Measurements from ENCODE around the gene ADARB2.
"Not testable (repeated sequence)": the region's sequence is repeated elsewhere in the genome, so short reads cannot be mapped to it uniquely, and the experiment has no call there.

Gene ADARB2

DNA sequence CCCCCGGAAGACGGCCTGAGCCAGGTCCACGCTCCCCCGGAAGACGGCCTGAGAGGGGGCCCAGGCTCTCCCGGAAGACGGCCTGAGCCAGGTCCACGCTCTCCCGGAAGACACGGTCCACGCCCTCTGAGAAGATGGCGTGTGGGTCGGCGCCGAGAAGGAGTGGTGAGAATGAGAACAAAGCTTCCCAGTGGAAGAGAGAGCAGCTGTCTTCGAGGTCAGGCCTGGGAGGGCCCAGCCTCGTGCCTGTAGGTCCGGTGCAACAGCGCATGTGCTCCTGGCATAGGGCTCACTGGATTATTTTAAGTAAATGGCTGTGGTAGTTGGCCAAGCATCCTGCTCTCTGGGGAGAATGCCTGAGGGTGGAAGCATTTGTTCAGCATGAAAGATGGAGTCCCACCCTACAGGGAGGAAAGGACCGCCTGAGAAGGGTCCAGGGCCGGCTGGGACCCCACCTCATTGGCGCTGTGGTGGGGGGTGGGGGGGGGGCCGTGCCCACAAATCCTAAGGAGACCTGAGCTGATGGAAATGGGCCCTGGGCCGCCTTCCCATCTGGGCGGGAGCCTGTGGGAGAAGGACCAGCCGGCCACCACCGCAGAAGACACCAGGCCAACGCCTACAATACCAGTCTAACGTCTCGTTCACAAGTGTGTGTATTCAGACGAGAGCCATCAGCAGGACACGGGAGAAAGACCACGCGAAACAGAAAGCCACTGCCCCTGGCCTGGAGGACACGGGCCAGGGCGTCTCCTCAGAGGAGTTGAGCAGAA is 471.1 kb downstream of the ADARB2 start:
- no peak for DNase-seq (ENCODE audit: low read depth in 2 of 2)

GRCh38 chr10:1264001-1264400 is 473.3 kb downstream of the ADARB2 start:
- DNase-seq (ENCODE audit: low read depth in 2 of 2): no peak

- no peak for DNase-seq (ENCODE audit: low read depth in 2 of 2)
Measured at GRCh38 chr10:1257274-1257673, 480.1 kb downstream of the ADARB2 start.

DNA sequence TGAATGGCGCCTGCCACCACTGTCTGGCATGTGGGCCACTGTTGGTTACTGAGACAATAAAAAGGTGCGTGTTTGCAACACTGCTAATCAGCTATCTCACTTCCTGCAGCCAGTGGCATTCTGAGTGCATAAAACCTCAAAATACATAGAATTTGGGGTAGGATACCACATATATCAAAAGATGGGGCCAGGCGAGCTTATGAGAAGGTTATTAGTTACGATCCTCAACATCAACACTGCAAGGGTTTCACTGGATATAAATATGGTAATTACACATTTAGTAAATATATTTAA is 480.9 kb downstream of the ADARB2 start:
- no peak for DNase-seq (ENCODE audit: low read depth in 2 of 2)

DNA sequence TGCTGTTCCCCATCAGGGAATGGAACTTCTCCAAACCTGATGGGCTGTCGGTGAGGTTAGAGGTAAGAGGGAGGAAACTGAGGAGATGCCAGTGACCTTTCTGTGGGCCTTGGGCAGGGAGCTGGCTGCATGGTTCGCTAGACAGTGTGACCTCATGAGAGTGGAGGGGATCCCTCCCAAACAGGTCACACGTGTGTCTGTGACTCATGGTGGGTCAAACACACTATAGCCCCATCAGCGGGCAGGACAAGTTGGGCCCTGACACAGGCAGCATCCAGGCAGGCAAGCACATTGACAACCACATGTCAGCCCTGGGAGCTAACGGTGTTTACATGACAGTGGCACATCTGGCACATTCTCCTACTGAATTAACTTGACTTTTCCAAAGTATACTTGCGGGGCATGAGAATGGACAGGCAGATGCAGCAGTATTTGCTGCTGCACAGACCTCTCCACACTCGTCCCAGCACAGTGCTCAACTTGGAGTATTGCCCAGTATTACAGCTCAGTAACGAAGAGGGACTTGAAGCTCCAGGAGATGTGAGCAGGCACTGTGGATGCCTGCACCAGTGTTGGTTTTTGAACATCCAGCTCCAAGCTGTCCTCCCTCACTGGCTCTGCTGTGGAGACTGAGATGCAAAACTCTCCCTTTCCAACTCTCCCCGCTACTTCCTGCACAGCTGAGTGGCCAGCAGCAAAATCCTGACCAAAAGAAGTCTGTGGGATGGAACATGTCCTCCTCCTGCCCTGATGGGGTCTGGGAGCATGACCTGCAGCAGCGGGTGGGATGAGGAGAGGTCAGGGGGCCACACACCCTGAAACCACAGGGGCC is 481.5 kb downstream of the ADARB2 start:
- DNase-seq (ENCODE audit: low read depth in 2 of 2): no peak

DNA sequence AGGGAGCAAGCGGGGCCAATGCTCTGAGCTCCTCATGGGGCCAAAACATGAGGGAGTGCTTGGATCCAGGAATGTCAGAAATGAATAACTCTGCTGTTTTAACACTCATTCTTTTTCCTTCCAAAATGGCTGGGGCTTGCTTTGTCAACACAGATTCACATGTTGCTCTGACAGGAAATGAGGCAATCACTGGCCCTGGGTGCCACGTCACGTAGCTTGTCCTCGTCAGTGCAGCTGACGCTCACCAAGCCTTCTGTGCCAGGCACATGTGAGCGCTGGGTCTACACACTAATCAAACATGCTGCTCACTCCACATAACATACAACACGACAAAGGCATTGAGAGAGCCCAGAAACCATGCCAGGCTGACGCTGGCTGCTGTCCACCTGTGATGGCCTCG is 482.2 kb downstream of the ADARB2 start:
- DNase-seq (ENCODE audit: low read depth in 2 of 2): no peak

GRCh38 chr10:1253523-1254353 is 483.6 kb downstream of the ADARB2 start:
- no peak for DNase-seq (ENCODE audit: low read depth in 2 of 2)

DNA sequence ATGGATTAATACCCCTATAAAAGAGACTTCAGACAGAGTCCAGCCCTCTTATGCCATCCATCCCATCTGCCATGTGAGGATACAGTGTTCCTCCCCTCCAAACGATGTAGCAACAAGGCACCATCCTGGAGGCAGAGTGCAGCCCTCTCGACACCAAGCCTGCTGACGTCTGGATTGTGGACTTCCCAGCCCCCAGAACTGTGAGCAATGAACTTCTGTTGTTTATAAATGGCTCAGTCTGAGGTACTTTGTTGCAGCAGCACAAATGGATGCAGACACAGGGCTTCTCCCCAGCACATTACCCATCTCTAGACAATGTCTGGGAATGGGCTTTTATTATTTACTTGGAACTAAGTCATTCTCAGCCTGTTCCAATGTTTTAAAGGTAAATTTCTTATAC is 485.6 kb downstream of the ADARB2 start:
- no peak for DNase-seq (ENCODE audit: low read depth in 2 of 2)

- no peak for DNase-seq (ENCODE audit: low read depth in 2 of 2)
Measured at GRCh38 chr10:1249142-1249920, 488.0 kb downstream of the ADARB2 start.

DNA sequence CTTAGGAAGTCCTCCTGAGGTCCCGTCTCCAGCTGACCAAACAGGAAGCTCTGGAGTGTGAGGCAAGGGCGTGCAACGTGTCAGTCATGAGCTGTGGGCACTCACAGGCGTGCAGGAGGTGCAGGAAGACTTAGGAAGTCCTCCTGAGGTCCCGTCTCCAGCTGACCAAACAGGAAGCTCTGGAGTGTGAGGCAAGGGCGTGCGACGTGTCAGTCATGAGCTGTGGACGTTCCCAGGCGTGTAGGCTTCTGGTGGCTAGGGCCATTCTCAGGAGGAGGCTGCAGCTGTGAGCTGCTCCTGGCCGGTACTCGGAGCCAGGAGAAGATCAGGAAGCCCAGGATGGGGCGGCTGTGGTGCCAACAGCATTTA is 489.1 kb downstream of the ADARB2 start:
- DNase-seq (ENCODE audit: low read depth in 2 of 2): not testable (repeated sequence)

GRCh38 chr10:1247598-1248261 is 489.6 kb downstream of the ADARB2 start:
- DNase-seq (ENCODE audit: low read depth in 2 of 2): no peak

DNA sequence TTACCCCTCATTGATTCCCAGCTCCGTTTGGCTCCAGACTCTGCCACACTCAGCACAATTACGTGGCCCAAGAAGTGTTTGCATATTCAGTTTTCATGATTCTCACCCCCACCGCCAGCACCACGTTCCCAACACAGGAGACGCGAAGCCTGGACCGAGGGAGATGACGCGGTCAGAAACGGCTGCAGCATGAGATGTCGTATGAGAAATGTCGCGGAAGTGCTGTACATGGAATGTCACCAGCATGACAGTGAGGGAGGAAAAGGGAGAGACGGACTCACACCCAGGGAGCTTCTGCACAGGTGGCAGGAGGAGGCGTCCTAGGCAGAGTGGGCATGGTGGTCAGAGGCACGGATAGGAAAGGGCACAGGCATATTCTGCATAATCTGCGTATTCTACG is 492.8 kb downstream of the ADARB2 start:
- no peak for DNase-seq (ENCODE audit: low read depth in 2 of 2)

GRCh38 chr10:1243486-1244234 is 493.7 kb downstream of the ADARB2 start:
- DNase-seq (ENCODE audit: low read depth in 2 of 2): no peak

- no peak for DNase-seq (ENCODE audit: low read depth in 2 of 2)
Measured at GRCh38 chr10:1242975-1243374, 494.4 kb downstream of the ADARB2 start.

DNA sequence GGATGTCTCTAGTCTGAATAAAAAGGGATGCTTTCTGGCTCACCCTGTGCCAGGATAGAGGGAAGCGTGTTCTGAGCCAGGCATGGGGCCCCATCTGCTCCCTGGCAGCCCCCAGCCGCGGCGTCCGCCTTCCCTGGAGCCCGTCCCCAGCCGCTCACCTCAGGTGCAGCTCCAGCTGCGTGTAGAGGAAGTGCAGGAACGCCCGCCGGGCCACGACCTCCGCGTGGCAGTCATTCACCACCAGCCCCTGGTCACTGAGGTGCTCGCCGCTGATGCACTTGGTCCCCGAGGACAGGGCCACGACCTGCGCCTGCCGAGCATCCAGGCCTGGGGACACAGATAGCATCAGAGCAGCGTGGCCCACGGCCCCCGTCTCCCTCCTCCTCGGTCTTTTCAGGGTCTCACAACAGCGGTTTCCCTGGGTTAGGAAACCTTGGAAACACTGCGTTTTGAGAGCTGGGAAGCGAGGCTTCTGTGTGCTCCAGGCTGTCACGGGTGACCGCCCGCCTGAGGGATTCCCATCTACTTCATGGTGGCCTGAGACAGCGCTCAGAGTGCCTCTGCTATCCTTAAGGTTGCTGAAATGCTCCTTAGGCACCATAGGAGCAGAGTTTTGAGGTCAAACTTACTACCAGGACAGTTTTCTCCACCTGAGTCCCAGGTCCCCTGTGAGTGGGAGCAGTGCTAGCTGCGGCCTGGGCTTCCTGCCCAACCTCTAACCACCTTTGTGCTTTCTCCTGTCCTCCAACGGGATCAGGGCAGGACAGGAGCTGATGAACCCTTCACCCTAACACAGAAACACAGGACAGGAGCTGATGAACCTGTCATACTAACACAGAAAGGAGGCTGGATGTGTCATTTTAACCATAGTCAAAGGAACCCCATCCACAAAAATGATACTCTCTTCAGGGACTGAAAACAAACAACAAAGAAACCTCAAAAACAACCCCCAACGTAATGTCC is 495.1 kb downstream of the ADARB2 start:
- no peak for DNase-seq (ENCODE audit: low read depth in 2 of 2)

- no peak for DNase-seq (ENCODE audit: low read depth in 2 of 2)
Measured at GRCh38 chr10:1241322-1241890, 495.9 kb downstream of the ADARB2 start.

- DNase-seq (ENCODE audit: low read depth in 2 of 2): no peak
Measured at GRCh38 chr10:1240341-1240775, 497.0 kb downstream of the ADARB2 start.

DNA sequence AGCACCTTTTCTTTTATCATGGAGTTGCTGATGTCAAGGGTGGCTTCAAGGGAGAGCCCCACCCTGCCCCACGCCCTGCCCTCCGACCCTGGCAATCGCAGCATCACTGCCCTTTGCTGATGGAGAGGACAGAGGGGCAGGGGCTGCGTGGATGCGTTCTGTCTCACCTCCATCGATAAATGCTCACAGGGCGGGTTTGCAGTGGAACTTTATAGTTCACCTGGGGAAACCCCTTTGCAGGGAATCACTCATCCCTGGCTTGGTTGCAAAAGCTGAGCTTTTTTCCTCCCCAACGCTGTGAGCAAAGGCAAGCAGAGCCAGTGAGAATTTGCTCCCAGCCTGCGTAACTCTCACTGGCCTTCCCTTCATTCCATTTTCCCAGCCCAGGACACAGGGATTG is 504.3 kb downstream of the ADARB2 start:
- DNase-seq (ENCODE audit: low read depth in 2 of 2): no peak
